GM15510 (cell line): ENCODE results near the gene ENTPD6.

Source experiments
- POLR2A ChIP-seq: IDR thresholded peaks from 3 replicates; pipeline ENCODE4 v1.6.1; 2011; ENCODE audit warnings: borderline replicate concordance; ENCODE audit not compliant: insufficient read length; ENCODE audit errors: extremely low read depth

ENTPD6 gene

DNA sequence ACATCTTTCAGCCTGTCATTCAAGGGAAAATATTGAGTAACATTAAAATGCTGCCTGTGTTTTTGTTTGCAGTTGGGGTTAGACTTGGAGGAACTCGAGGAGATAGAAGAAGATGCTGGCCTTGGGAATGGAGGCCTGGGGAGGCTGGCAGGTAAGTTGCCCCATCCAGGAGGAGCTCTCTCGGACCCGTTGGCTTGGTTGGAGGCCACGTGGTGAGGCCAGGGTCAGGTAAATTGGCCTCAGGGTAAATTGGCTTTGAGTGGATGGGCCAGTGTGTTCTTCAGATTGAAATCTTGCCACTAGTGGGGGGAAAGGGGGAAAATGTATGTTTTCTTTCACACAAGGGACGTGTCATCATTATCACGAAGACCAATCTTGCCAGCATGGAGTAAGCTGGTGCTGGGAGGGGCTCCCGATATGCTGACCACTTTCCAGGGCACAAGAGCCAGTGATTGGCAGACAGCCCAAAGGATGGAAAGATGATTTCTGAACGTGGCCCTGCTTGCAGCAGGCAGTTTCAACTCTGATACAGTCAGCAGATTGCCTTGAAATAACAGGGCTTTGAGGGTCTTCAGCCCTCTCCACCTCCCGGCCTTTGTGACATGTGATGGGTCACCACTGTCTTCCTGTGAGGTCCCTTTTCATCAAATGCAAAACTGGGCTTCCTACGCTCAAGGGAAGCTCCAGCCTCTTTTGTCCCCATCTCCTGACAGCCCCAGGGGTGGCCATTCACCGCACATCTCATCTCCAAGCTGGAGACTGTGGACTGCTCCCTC, 73.7 kb downstream of the ENTPD6 start:
- no peak for TF ChIP-seq POLR2A

DNA sequence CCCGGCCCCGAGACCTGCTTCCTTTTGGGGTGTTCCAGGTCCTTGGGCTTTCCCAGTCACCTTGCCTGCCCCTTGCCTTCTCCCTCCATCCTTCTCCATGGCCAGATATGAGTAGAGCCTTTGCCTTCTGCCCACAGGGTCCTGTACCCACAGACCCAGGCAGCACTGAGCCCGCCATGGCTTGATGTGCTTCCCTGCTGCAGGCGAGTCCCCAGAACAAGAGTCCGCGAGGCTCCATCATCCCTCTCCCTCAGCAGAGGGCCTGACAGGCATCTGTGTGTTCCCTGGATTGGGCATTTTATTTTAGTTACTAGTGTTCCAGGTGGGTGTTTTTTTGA, 74.3 kb downstream of the ENTPD6 start:
- TF ChIP-seq POLR2A: no peak

DNA sequence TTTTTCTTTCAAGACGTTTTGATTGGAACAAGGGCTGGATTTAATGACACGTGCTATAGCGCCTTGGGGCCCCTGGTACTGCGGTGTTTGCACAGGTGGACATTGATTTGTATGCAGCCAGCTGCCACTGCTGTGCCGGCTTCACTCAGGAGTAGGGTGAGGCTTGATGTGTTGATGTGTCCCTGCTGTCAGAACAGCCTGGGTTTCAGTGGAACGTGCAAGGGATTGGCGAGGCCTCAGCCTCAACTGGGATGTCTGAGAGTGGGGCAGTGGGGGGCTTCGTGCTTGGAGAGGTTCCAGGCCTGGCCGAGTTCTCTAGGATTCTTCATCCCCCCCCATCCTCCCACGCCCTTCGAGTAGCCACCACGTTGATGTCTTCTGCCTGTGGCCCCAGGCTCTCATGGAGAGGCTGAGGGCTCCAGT, 75.3 kb downstream of the ENTPD6 start:
- no peak for TF ChIP-seq POLR2A

DNA sequence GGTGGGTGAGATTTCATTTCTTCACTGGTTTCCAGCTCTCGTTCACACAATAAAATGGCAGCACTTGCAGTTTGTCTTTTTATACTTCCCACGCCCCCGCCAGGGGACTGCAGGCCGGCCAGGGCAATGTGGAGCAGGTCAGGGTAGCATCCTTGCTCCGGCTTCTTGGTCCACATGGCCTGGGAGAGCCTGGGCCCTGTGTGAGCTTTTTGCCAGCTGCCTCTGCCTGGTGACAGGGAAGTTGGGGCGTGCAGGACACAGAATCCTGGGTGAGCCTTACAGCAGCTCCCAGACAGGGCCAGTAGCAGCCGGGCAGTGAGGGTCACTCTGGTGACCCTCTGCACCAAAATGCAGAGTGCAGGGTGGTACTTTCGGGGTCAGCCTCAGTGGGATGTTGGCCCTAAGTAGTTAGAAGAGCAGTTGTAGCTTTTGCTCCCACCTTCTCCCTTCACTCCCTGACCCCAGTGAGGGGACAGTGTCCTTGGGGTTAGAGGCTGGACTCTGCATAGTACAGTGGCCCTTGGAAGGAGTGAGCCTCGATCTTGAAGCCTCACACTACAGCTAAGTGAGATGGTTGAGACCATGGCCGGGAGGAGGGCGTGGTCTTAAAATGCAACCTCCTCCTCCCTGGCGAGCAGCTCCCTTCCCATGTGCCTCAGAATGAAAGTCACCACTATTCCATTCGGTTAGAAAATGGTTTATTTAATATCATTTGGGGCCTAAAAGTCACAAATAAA, 76.1 kb downstream of the ENTPD6 start:
- no peak for TF ChIP-seq POLR2A

DNA sequence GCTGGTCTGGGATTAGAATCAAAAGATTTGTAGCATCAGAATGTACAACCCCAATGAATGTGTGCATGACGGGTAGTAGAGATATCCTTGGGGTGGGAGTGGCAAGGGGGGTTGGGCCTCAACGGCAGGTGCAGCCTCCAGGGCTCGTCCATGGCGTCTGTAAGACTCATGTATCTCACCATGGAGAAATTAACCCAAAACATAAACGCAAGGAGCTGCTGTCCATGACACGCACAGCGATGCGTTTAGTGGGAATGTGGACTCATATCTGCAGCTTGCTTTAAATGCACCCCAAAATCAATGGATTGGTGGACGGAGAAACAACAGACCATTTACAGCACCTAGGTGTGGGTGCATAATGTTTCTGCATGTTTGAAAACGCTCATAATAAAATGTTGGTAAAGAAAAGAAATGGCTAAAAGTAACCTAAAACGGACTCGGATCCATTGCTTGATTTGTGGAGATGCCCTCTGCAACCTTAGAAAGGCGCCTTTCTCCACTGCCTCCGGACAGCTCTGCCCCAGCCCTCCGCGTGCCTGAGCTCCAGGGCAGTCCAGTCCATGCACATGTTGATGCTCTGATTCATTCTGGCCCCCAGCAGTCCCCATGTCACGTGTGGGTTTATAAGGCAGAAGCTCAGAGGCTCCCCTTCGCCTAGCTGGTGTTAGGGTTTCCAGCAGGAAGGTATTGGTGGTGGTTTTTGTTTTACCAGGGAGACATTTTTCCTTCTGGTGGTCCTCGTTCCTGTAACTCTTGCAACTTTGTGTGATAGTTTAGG, 76.9 kb downstream of the ENTPD6 start:
- TF ChIP-seq POLR2A: no peak

DNA sequence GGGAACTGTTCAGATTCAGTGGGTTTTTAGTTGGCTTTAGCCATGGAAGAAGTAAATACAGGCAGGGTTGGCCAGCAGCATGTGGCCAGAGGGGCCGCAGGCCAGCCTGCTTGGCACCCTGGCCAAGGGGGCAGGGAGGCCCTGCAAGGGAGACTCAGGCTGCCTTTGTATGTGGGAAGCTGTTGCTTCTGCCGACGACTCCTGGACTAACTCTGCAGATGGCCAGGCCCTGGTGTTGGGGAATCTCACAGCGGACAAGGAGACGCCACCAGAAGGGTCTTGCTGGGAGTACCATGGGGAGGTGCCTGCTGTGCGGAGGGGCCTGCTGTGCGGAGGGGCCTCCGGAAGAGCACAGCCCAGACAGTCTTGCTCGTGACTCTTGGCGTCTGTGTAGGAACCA, 77.5 kb downstream of the ENTPD6 start:
- no peak for TF ChIP-seq POLR2A

DNA sequence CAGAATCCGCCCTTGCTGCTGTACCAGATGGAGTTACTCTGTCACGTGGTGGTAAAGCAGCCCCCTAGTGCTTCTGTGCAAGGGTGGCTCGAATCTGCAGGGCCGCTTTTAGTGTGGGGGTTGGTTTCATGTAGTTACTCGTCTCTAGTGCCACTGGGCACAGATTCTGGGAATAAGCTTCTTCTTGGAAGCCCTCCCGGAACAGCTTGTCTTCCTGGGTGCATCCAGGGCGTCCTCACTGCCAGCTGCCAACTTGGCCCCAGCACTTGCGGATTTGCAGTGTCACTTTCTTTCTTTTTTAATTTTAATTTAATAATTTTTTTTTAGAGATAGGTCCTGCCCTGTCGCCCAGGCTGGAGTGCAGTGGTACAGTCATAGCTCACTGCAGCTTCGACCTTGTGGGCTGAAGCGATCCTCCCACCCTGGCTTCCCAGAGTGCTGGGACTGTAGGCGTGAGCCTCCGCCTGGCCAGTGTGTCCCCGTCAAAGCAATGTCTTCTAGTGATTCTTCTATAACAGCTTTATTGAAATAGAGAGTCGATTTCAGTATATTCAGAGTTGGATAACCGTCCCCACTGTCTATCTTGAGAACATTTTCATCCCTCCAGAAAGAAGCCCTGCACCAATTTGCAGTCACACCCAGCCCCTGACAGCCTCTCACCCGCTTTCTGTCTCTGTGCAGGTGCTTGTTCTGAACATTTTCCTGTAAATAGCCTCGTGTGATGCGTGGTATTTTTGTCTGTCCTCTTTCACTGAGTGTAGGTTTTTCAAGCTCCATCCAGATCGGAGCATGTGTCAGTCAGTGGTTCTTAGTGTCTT, 78.2 kb downstream of the ENTPD6 start:
- no peak for TF ChIP-seq POLR2A

DNA sequence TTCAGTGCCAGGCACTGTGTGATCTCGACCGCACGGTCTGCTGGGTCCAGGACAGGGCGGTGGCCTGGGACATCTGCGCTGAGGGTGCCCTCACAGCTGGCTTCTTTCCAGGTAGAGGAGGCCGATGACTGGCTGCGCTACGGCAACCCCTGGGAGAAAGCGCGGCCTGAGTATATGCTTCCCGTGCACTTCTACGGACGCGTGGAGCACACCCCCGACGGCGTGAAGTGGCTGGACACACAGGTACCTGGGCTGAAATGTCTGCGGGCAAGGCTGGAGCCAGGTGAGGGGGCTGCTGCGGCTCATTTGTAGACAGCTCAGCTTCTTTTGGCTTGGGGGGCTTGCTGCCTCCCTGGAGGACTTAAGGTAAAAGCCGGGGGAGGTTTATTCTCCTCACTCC, 79.0 kb downstream of the ENTPD6 start:
- TF ChIP-seq POLR2A: no peak

DNA sequence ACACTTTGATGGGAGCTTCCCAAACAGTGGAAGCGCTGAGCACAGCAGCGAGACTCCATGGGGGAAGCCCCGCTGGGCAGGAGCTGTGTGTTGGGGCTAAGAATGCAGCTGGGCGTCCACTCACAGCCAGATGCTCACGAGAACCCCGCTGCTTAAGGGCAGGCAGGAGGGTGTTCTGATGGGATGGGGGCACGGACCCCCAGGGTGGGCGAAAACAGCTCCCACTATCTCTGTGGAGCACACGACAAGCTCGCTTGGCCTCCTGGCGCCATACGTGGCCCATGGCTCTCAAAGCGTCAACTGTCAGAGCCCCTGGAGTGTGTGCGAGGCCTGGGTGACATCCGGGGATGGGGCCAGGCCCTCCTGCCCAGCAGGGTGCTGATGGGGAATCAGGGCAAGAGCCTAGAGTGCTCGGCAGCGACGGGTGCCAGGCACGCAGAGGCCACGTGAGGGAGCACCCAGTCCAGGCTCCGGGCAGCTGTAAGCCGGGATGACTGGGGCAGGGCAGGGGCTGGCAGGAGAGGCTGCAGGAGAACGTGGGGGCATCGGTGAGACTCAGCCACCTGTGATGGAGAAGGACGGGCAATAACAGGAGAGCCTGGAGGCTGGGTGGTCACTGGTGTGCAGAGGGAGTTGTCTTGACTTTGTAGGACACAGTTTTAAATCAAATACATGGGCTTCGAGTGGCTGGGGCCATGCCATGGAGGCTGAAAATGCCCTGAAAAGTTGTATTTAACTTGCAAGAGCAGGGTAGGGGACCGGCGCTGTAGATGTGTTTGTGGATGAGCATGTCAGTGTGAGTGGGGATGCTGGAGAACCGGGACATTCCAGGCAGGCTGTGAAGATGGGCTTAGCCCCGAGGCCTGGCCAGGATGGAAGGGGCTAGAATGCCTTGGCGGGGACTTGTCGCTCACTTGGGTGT, 79.6 kb downstream of the ENTPD6 start:
- TF ChIP-seq POLR2A: no peak

DNA sequence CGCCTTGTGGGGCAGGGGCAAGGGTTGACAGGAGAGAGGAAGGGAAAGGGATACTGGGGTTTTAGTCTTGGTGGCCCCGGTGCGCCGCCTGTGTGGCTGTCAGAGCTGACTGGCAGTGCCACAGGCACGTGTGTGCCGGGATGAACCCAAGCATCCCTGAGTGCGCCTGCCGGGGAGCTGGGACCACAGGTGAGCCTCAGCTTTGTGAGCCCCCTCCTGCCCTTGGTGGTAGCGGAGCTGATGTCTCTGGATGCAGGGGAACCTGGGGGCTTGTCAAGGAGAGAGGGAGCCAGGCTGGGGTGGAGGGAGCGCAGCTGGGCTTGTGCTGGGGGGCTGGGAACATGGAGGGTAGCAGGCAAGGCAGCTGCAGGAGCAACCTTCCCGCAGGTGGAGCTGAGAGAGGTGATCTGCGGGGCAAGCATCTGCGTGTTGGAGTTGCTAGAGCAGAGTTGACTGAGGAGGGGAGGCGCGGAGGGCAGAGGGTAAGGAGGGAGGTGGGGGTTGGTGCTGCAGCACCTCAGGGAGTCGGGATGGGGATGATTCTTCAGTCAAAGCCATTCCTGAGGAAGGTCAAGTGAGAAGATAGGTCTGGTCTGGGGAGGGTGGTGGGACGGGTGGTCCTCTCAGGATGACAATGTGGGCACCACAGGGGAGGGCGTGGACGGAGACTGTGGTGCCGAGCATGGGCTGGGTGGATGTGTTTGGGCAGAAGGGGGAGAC, 80.5 kb downstream of the ENTPD6 start:
- TF ChIP-seq POLR2A: no peak
